Adrenal gland (tissue), 12 donors: ENCODE measurements around the gene RAMAC. TPM values are rescaled to one million over a fixed set of nuclear protein-coding genes. Genes with fewer than 3 reads are reported as not detected.

ENCODE experiments used
- DNase-seq, 7 donors: peaks; one replicate each; pipeline ENCODE4 v3.0.0-alpha.2; 2019 to 2020
- H3K27ac ChIP-seq, 5 donors: fragments of 200-600 bp; sonication (generic) in 4 of 5; 1 replicate in 3 of 5; 2 replicates in 2 of 5; pipeline versions ENCODE4 v1.5.1 to v1.8.0; 2016 to 2020; ENCODE audit warnings: mild to moderate bottlenecking in 1 of 5
- H3K27me3 ChIP-seq: fragments of 200-600 bp; 2 replicates; pipeline ENCODE4 v1.8.0; 2021
- H3K36me3 ChIP-seq, 2 donors: fragments of 200-600 bp; replicated peaks in 1 of 2; 1 replicate in 1 of 2; 2 replicates in 1 of 2; pipeline versions ENCODE4 v1.5.1 to v1.8.0; 2018 to 2022
- H3K4me1 ChIP-seq, 2 donors: fragments of 200-600 bp; replicated peaks in 1 of 2; 1 replicate in 1 of 2; 2 replicates in 1 of 2; pipeline versions ENCODE4 v1.5.1 to v1.8.0; 2018 to 2021
- H3K4me3 ChIP-seq, 4 donors: fragments of 200-600 bp; sonication (generic) in 3 of 4; one replicate each; pipeline ENCODE4 v1.5.1; 2016 to 2018
- H3K9me3 ChIP-seq, 3 donors: fragments of 200-600 bp; sonication (generic) in 1 of 3; replicated peaks in 1 of 3; 1 replicate in 2 of 3; 2 replicates in 1 of 3; pipeline versions ENCODE4 v1.5.1 to v1.8.0; 2016 to 2021
- CTCF ChIP-seq, 6 experiments: fragments of 450-650 bp in 4 of 6; fragments of 200-600 bp in 2 of 6; sonication (generic) in 1 of 6; IDR thresholded peaks; 1 replicate in 5 of 6; 2 replicates in 1 of 6; pipeline versions ENCODE4 v1.5.1 to v1.8.0; 2016 to 2021; ENCODE audit warnings: antibody characterized with exemption in 6 of 6, mild to moderate bottlenecking in 2 of 6, moderate library complexity in 1 of 6
- POLR2A ChIP-seq, 2 donors: fragments of 450-650 bp; IDR thresholded peaks; one replicate each; pipeline ENCODE4 v1.6.1; 2017; ENCODE audit warnings: antibody characterized with exemption in 2 of 2, mild to moderate bottlenecking in 2 of 2, moderate library complexity in 1 of 2
- WGBS, 4 donors: extraction: QIAGEN DNeasy Blood & Tissue Kit in 2 of 4; methylation state at CpG; one replicate each; pipeline versions ENCODE4 v1.1.5 to v1.1.7; 2013 to 2017; 5-methylcytosine and 5-hydroxymethylcytosine counted together
- intact Hi-C, 2 donors: fragments of 100-400 bp; cut with DNase I; formaldehyde crosslinking; loops; one replicate each; pipeline versions ENCODE4 v1.14.1 to v1.15.0; 2022 to 2023
- polyA plus RNA-seq, 3 donors: library from polyadenylated mRNA; stranded (reverse); fragments of 200-250 nt in 2 of 3; fragments of 350-450 nt in 1 of 3; fragmentation: Illumina TruSeq in 1 of 3; extraction: RNeasy Lipid Tissue Mini Kit (QIAGEN cat#74804) in 1 of 3; gene quantifications; one replicate each; pipeline ENCODE4 v1.2.3, GENCODE V29; 2013 to 2014
- total RNA-seq, 9 donors: library from RNA; depleted of rRNA in 4 of 9; stranded (reverse); fragments of >200 nt in 4 of 9; fragments of 120-200 nt in 1 of 9; fragmentation: NEBNext Ultra II Directional in 1 of 9; extraction: Animal tissue kit (Norgen Biotek cat#: 25700) in 1 of 9; gene quantifications; one replicate each; pipeline versions ENCODE4 v1.1.0 to v1.2.4, GENCODE V29; 2013 to 2023
- donor health status: healthy with polysubstance abuse.
- donor health status: Bipolar disorder and iron deficiency.
- donor health status: DM: yes; HTN: yes; CAD: no.
- donor health status: DM: no; HTN: no; CAD: no.
- donor health status: DM: no; HTN: no; CAD: no.
- donor health status: DM: yes; HTN: yes; CAD: no.

RAMAC gene
- total and polyA plus RNA-seq, 12 donors, result 12.7 to 80.0 (median 21.7) TPM

DNA sequence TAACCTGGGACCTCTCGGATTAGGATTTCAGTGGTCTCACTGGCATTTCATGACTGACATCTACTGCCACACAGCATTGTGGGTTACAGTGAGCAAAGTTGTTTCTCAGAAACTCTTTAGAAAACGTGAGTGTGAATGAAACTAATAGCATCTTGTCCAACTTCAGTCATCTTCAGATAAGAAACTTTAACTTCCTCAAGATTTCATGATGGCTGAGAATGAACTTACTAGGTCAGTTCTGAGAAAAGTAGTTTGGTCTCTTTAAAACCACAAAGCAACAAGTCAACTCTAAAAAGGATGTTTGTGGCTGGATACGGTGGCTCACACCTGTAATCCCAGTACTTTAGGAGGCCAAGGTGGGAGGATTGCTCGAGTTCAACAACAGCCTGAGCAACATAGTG is 19.3 kb upstream of the RAMAC start:
- no peak for DNase-seq
- Histone ChIP-seq H3K36me3 (no peaks in the 10 kb centered on the region), H3K9me3 (no peaks in the 10 kb centered on the region), H3K4me1 (peaks cover 20 to 22% of the 10 kb centered on the region in 2 donors), H3K27ac (no peak overlapping the region), H3K4me3 (no peak overlapping the region), H3K27me3 (no peaks in the 10 kb centered on the region)
- intact Hi-C loops, result no loop called here
- 75 to 85% (median 78%) methylated on average over 4 of the region's 4 CpGs for WGBS, 4 donors
- TF ChIP-seq POLR2A (IDR thresholded peaks at IDR 0.05) (no peak), CTCF (IDR thresholded peaks at IDR 0.05) (no peak)

GRCh38 chr15:82968066-82968465 is 17.9 kb upstream of the RAMAC start:
- Histone ChIP-seq H3K27me3 (no peaks in the 10 kb centered on the region), H3K4me1 (peaks cover 20 to 24% of the 10 kb centered on the region in 2 donors), H3K9me3 (no peaks in the 10 kb centered on the region), H3K27ac (no peak overlapping the region), H3K36me3 (no peaks in the 10 kb centered on the region), H3K4me3 (no peak overlapping the region)
- intact Hi-C loops, result no loop called here
- no peak for TF ChIP-seq CTCF (IDR thresholded peaks at IDR 0.05)
- TF ChIP-seq POLR2A (IDR thresholded peaks at IDR 0.05), result no peak
- WGBS, 4 donors, result 80 to 87% (median 83%) methylated on average over 4 of the region's 4 CpGs
- DNase-seq, result no peak

DNA sequence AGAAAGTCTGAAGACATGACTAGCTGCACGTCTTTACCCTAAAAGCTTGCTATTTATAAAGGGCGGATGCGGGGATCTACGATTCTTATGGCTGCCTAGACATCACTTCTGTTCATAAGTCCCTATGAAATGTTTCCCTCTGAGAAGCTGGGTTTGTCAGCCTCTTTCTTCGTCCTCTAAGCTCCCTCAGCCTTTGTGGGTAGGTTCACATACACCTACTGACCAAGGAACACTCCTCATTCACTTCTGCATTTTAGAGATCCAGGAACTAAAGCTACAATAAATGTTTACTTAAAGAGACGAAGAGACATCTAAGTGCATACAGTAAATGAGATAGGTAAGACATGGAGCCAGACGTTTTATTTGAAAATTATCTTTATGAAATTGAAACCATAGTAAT is 16.7 kb upstream of the RAMAC start:
- 86 to 93% (median 91%) methylated on average over 7 of the region's 7 CpGs for whole genome bisulfite sequencing, 4 donors
- no peak for TF ChIP-seq POLR2A (IDR thresholded peaks at IDR 0.05)
- no peak for TF ChIP-seq CTCF (IDR thresholded peaks at IDR 0.05)
- Histone ChIP-seq H3K27ac (peak overlapping the region in 1 of 5 donors; percentile 73), H3K27me3 (no peaks in the 10 kb centered on the region), H3K4me3 (no peak overlapping the region), H3K36me3 (no peaks in the 10 kb centered on the region), H3K9me3 (no peaks in the 10 kb centered on the region), H3K4me1 (peaks cover 20 to 24% of the 10 kb centered on the region in 2 donors)
- intact Hi-C loops, result no loop called here
- no peak for DNase-seq

DNA sequence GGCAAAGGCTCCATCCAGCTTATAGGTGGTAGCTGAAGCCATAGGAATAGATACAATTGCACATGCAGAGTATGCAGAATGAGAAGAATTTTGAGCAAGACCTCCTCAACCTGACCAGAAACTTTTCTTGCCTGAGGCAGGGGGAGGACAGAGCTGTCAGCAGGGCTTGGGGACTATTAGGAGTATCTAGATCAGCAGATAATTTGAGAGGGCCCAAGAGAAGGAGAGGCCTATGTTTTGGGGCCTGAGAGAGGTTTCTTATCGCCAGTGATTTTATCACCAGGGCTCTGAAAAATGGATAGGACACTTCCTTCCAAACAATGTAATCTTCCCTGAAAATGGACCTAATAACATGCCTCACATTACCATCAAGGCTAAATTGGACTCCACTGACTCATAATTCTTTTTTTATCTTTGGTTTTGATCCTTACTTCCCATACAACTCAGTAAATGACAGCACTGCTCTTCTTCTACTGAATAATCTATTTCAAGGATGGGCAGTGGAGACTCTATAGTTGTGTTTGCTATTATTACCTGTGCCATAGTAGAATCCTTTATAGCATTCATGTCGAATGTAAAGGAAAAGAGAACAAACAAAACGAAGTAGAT is 15.8 kb upstream of the RAMAC start:
- H3K4me3 ChIP-seq, result no peak overlapping the region
- H3K27ac ChIP-seq, result peak overlapping the region in 3 of 5 donors; percentile 54 to 73 (median 65)
- no peaks in the 10 kb centered on the region for H3K27me3 ChIP-seq
- H3K36me3 ChIP-seq, result no peaks in the 10 kb centered on the region
- no peak for TF ChIP-seq POLR2A (IDR thresholded peaks at IDR 0.05)
- H3K4me1 ChIP-seq, result peaks cover 20 to 24% of the 10 kb centered on the region in 2 donors
- intact Hi-C loops, result no loop called here
- 25 to 44% (median 36%) methylated on average over 3 of the region's 3 CpGs for WGBS, 4 donors
- H3K9me3 ChIP-seq, result no peaks in the 10 kb centered on the region
- no peak for DNase-seq

DNA sequence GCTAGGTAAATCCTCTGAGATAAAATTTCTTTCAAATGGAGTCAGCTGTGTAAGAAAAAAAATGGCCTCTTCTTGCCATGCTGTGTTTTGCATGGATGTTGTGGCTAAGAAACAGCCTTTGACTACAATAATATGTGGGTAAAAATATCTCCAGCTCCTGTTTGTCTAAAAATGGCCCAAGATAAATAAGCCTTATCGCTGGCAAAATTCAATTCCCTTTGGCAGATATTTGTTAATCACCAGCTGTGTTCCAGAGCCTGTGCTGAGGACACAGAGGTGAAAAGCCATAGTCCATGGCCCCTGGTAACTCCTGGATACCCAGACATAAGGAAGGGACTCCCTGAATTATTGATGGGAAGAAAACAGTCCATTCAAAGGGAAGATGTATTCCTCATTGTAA is 15.3 kb upstream of the RAMAC start:
- Histone ChIP-seq H3K9me3 (no peaks in the 10 kb centered on the region), H3K4me3 (no peak overlapping the region), H3K36me3 (no peaks in the 10 kb centered on the region), H3K27ac (peak overlapping the region in 3 of 5 donors; percentile 54 to 73 (median 65)), H3K27me3 (no peaks in the 10 kb centered on the region), H3K4me1 (peaks cover 20 to 24% of the 10 kb centered on the region in 2 donors)
- 14 to 46% (median 28%) methylated on average over 1 of the region's 1 CpG for WGBS, 4 donors
- TF ChIP-seq CTCF (IDR thresholded peaks at IDR 0.05) (no peak), POLR2A (IDR thresholded peaks at IDR 0.05) (no peak)
- no peak for DNase-seq
- intact Hi-C loops, result no loop called here
